Erythroblast (primary cell): ENCODE results near the gene EIF4G3.

ENCODE experiments used
- GATA1 ChIP-seq: IDR thresholded peaks from 2 replicates; pipeline ENCODE4 v1.6.1; 2011; ENCODE audit warnings: low read depth, mild to moderate bottlenecking, control low read depth, low read length, moderate library complexity
- POLR2A ChIP-seq: IDR thresholded peaks from 2 replicates; pipeline ENCODE4 v1.6.1; 2011; ENCODE audit warnings: mild to moderate bottlenecking, low read length

- TF ChIP-seq POLR2A (no peak), GATA1 (no peak)
These were observed 54.8 kb downstream of the EIF4G3 start for GRCh38 chr1:21121764-21122471.
